22Rv1 (cell line): ENCODE measurements around the gene RBM24.

ENCODE experiments used
- H3K27ac ChIP-seq: fragments of 450-650 bp; 2 replicates; pipeline ENCODE4 v1.5.1; 2017
- CTCF ChIP-seq: fragments of 450-650 bp; IDR thresholded peaks from 2 replicates; pipeline ENCODE4 v1.5.1; 2017; ENCODE audit warnings: mild to moderate bottlenecking
- ZFX ChIP-seq: fragments of 450-650 bp; IDR thresholded peaks from 2 replicates; pipeline ENCODE4 v1.6.1; 2017; ENCODE audit warnings: antibody characterized with exemption, borderline replicate concordance

The RBM24 gene

GRCh38 chr6:17276766-17277165 lies 4.4 kb upstream of the RBM24 start:
- no peak overlapping the region for H3K27ac ChIP-seq
- TF ChIP-seq CTCF (no peak), ZFX (no peak)

GRCh38 chr6:17277256-17277655 lies 3.9 kb upstream of the RBM24 start:
- no peak overlapping the region for H3K27ac ChIP-seq
- TF ChIP-seq CTCF (no peak), ZFX (no peak)

GRCh38 chr6:17278289-17279063 lies 2.7 kb upstream of the RBM24 start:
- no peak for TF ChIP-seq CTCF
- TF ChIP-seq ZFX: no peak
- H3K27ac ChIP-seq: no peak overlapping the region

GRCh38 chr6:17280138-17280537 lies 1.0 kb upstream of the RBM24 start:
- no peak overlapping the region for H3K27ac ChIP-seq
- no peak for TF ChIP-seq CTCF
- no peak for TF ChIP-seq ZFX

- no peak overlapping the region for H3K27ac ChIP-seq
- no peak for TF ChIP-seq ZFX
- no peak for TF ChIP-seq CTCF
These were observed 540 bp upstream of the RBM24 start for GRCh38 chr6:17280552-17281090.

- no peak overlapping the region for H3K27ac ChIP-seq
- TF ChIP-seq CTCF (peak; percentile 48), ZFX (no peak)
These were observed 628 bp downstream of the RBM24 start for GRCh38 chr6:17281497-17282481.

- TF ChIP-seq ZFX (no peak), CTCF (no peak)
- no peak overlapping the region for H3K27ac ChIP-seq
These were observed 1.9 kb downstream of the RBM24 start for GRCh38 chr6:17283074-17283473.
